IPS-18c (cell line): ENCODE data around the gene ASB18.

Source experiments
- H3K4me3 ChIP-seq: 2 replicates; pipeline ENCODE4 v1.7.0; 2013; ENCODE audit warnings: low read depth, mild to moderate bottlenecking, low read length, moderate library complexity; ENCODE audit not compliant: insufficient read depth
- H3K9me3 ChIP-seq: one replicate; pipeline ENCODE4 v1.6.1; 2013; ENCODE audit warnings: mild to moderate bottlenecking, low read length, moderate library complexity; ENCODE audit not compliant: control insufficient read depth, insufficient read depth

ASB18 gene

GRCh38 chr2:236254674-236255073 lies 9.5 kb downstream of the ASB18 start:
- Histone ChIP-seq H3K4me3 (no peak overlapping the region), H3K9me3 (no peaks in the 10 kb centered on the region)

- Histone ChIP-seq H3K4me3 (no peak overlapping the region), H3K9me3 (no peaks in the 10 kb centered on the region)
Measured at GRCh38 chr2:236254001-236254400, 10.2 kb downstream of the ASB18 start.

- no peak overlapping the region for H3K4me3 ChIP-seq
- no peaks in the 10 kb centered on the region for H3K9me3 ChIP-seq
Measured at GRCh38 chr2:236252602-236253001, 11.6 kb downstream of the ASB18 start.

- no peaks in the 10 kb centered on the region for H3K9me3 ChIP-seq
- no peak overlapping the region for H3K4me3 ChIP-seq
Measured at GRCh38 chr2:236250909-236251579, 13.2 kb downstream of the ASB18 start.

- no peak overlapping the region for H3K4me3 ChIP-seq
- no peaks in the 10 kb centered on the region for H3K9me3 ChIP-seq
Measured at GRCh38 chr2:236250286-236250685, 13.9 kb downstream of the ASB18 start.

- H3K4me3 ChIP-seq, result no peak overlapping the region
- H3K9me3 ChIP-seq, result no peaks in the 10 kb centered on the region
Measured at GRCh38 chr2:236249066-236249465, 15.1 kb downstream of the ASB18 start.

- Histone ChIP-seq H3K4me3 (no peak overlapping the region), H3K9me3 (no peaks in the 10 kb centered on the region)
Measured at GRCh38 chr2:236246711-236247246, 17.4 kb downstream of the ASB18 start.

GRCh38 chr2:236244256-236244655 lies 19.9 kb downstream of the ASB18 start:
- no peak overlapping the region for H3K4me3 ChIP-seq
- no peaks in the 10 kb centered on the region for H3K9me3 ChIP-seq

GRCh38 chr2:236242057-236242495 lies 22.1 kb downstream of the ASB18 start:
- Histone ChIP-seq H3K4me3 (no peak overlapping the region), H3K9me3 (no peaks in the 10 kb centered on the region)

- Histone ChIP-seq H3K4me3 (no peak overlapping the region), H3K9me3 (no peaks in the 10 kb centered on the region)
Measured at GRCh38 chr2:236241181-236242056, 22.8 kb downstream of the ASB18 start.

GRCh38 chr2:236240228-236240990 lies 23.8 kb downstream of the ASB18 start:
- H3K9me3 ChIP-seq, result no peaks in the 10 kb centered on the region
- no peak overlapping the region for H3K4me3 ChIP-seq

GRCh38 chr2:236239276-236240065 lies 24.7 kb downstream of the ASB18 start:
- Histone ChIP-seq H3K9me3 (no peaks in the 10 kb centered on the region), H3K4me3 (no peak overlapping the region)

- H3K4me3 ChIP-seq, result no peak overlapping the region
- no peaks in the 10 kb centered on the region for H3K9me3 ChIP-seq
Measured at GRCh38 chr2:236238751-236239150, 25.5 kb downstream of the ASB18 start.

GRCh38 chr2:236237468-236238190 lies 26.6 kb downstream of the ASB18 start:
- Histone ChIP-seq H3K4me3 (peak overlapping the region; percentile 34; the same call in 1 of the 2 replicates), H3K9me3 (no peaks in the 10 kb centered on the region)

GRCh38 chr2:236236559-236237452 lies 27.4 kb downstream of the ASB18 start:
- Histone ChIP-seq H3K9me3 (no peaks in the 10 kb centered on the region), H3K4me3 (peak overlapping the region; percentile 52)
